Measurements from ENCODE around the gene DPYSL5.

GRCh38 chr2:26850000-26850431 is 2.1 kb downstream of the DPYSL5 start:
- TF ChIP-seq CTCF (IDR thresholded peaks at IDR 0.05; ENCODE audit: poor library complexity, severe bottlenecking) (no peak), POLR2AphosphoS5 (IDR thresholded peaks at IDR 0.05) (no peak), REST (IDR thresholded peaks at IDR 0.05; ENCODE audit: borderline replicate concordance) (no peak), TAF1 (IDR thresholded peaks at IDR 0.05; ENCODE audit: low read depth) (no peak), EZH2 (IDR thresholded peaks at IDR 0.05; ENCODE audit: borderline replicate concordance, insufficient read depth, low read length, poor library complexity, severe bottlenecking) (no peak), EP300 (conservative IDR thresholded peaks at IDR 0.05; ENCODE audit: poor library complexity, severe bottlenecking) (no peak), RAD21 (conservative IDR thresholded peaks at IDR 0.05) (no peak), MXI1 (conservative IDR thresholded peaks at IDR 0.05; ENCODE audit: poor library complexity, severe bottlenecking) (no peak)

Data from neural cell (in vitro differentiated cells).